Astrocyte of the hippocampus (primary cell): ENCODE measurements around the gene SLC22A12.

ENCODE experiments used
- DNase-seq: peaks from one replicate; pipeline ENCODE4 v3.0.0; 2011; ENCODE audit warnings: low read depth, low spot score

Gene SLC22A12

GRCh38 chr11:64647019-64647779 is 56.2 kb downstream of the SLC22A12 start:
- DNase-seq = no peak

GRCh38 chr11:64648551-64648950 is 57.5 kb downstream of the SLC22A12 start:
- no peak for DNase-seq

GRCh38 chr11:64649291-64649697 is 58.3 kb downstream of the SLC22A12 start:
- peak; percentile 23 for DNase-seq

- peak; percentile 21 for DNase-seq
Observed at GRCh38 chr11:64650923-64651523, 60.0 kb downstream of the SLC22A12 start.
